ENCODE data around the gene RRAGC. TPM values are rescaled to one million over a fixed set of nuclear protein-coding genes. Genes with fewer than 3 reads are reported as not detected.

The RRAGC gene
- total and polyA plus RNA-seq, 9 of the 15 experiments (the other 6 are each of a cell fraction or from before 2014, with no cell fraction given), result 3.9 to 16.9 (median 10.9) TPM

GRCh38 chr1:38859561-38860453, at the start of gene RRAGC (continued):
- TF ChIP-seq E2F3 (CRISPR knock-in tag; IDR thresholded peaks at IDR 0.05) (peak; percentile 69; the same call in 1 of the 2 replicates), EGR1 (conservative IDR thresholded peaks at IDR 0.05) (peak; percentile 92), SFPQ (IDR thresholded peaks at IDR 0.05; ENCODE audit: low read depth, low read length) (no peak), MLLT1 (IDR thresholded peaks at IDR 0.05) (peak in 1 of 2 experiments; percentile 12; a peak in 1 of 4 replicates), AFF4 (CRISPR knock-in tag; IDR thresholded peaks at IDR 0.05) (no peak; the same call in 1 of the 2 replicates), SOX6 (IDR thresholded peaks at IDR 0.05) (peak; percentile 66), SLC30A9 (CRISPR knock-in tag; IDR thresholded peaks at IDR 0.05) (no peak), SIN3B (IDR thresholded peaks at IDR 0.05; ENCODE audit: low read depth) (peak; percentile 64), IFI16 (CRISPR knock-in tag; IDR thresholded peaks at IDR 0.05) (0 out of 2 replicates have a peak, but pooled peaks have one; percentile 41), EP400 (IDR thresholded peaks at IDR 0.05) (peak; percentile 90), MCM7 (IDR thresholded peaks at IDR 0.05) (no peak), CREB1 (IDR thresholded peaks at IDR 0.05) (no peak), CREB1 (CRISPR knock-in tag; IDR thresholded peaks at IDR 0.05) (peak; percentile 54; the same call in 1 of the 2 replicates), NCOA1 (IDR thresholded peaks at IDR 0.05; ENCODE audit: low read depth) (peak; percentile 41; the same call in 1 of the 2 replicates), NBN (IDR thresholded peaks at IDR 0.05; ENCODE audit: low read depth) (0 out of 2 replicates have a peak, but pooled peaks have one; percentile 21), ZFX (CRISPR knock-in tag; IDR thresholded peaks at IDR 0.05) (peak; percentile 84), PKNOX1 (IDR thresholded peaks at IDR 0.05) (peak; percentile 99)
